GM21367 (cell line): ENCODE measurements around the gene VEPH1.

Experiments
- ATAC-seq: cut with Tn5 transposase; IDR thresholded peaks from one replicate; pipeline ENCODE4 v1.9.1; 2021; ENCODE audit not compliant: unreplicated experiment

The VEPH1 gene

GRCh38 chr3:157311633-157312375 lies 191.4 kb downstream of the VEPH1 start:
- ATAC-seq = no peak

DNA sequence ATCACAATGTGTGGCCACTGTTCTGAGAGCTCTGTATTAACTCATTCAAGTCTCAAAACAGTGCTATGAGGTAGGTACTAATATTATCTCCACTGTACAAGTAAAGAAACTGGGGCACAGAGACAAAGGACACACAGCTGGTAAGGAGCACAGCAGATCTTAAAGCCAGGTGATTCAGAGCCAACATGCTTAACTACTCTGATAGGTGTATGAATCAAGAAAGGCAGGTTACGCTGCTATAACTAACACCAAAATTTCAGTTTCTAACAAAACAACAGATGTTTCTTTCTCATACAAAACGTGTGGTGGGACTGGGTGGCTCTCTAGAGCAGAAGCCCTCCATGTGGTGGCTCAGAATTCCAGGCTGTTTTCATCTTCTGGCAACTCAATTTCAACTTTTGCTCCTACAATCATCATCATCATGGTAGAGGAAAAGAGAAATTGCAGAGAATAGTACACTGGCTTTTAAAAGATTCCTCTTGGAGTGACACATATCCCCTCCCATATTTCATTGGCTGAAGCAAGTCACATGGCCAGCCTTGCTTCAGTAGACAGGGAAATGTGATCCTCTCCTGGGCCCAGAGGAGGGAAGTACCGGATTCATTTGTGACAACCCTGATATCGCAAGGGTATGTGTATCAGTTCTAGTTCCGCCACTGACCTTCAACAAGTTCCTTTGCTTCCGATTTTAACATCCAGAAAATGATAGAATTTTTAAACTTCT lies 192.7 kb downstream of the VEPH1 start:
- ATAC-seq = peak; percentile 46

- no peak for ATAC-seq
These were observed 196.7 kb downstream of the VEPH1 start for GRCh38 chr3:157306502-157306901.

DNA sequence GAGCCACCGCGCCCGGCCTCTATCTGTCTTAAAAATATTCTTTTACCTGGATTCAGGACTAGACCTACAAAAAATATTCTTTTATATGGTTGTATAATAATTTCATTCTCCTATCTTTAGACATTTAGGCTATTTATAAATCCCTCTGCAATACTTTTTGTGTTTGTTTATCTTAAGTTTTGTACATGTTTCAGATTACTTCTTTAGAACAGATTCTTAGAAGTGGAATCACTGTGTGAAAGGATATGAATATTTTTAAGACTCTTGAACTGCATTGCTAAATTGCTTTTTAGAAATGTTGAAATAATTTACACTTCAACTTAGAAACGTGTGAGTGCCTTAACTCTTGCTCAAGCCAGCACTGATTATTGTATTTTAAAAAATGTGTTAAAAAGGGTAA lies 197.8 kb downstream of the VEPH1 start:
- ATAC-seq = no peak

- no peak for ATAC-seq
These were observed 201.5 kb downstream of the VEPH1 start for GRCh38 chr3:157301755-157302154.

DNA sequence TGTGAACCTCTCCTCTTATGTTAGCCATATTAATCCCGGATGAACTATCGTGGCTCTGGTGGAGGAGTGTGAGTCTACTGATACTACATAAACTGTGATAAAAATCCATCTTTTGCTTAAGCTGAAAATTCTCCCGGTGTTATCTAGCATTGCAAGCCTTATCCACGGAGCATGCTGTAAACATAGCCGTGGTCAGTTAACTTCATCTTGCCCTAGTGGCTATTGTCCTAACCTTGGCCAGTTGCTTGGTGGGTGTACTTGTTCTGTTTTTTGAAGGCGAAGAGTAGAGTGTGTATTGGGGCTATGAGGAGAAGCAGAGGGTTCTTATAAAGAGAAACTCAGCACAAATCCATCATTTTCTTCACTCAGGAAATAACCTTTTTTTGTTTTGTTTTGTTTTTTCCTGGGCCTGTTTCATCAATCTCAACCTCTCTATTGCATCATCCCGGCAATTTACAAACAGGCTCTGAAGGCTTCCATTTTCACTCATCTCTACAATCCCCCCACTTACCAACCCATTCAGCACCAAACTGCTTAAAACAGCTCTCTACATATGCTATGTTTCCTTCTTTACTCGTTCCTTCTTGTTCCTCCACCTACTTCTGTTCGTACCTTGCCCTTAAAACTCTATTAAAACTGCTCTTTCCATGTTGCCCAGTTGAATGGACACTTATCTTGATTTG lies 202.1 kb downstream of the VEPH1 start:
- no peak for ATAC-seq

GRCh38 chr3:157300094-157300493 lies 203.1 kb downstream of the VEPH1 start:
- ATAC-seq = no peak

GRCh38 chr3:157297328-157297915 lies 205.8 kb downstream of the VEPH1 start:
- ATAC-seq = no peak

DNA sequence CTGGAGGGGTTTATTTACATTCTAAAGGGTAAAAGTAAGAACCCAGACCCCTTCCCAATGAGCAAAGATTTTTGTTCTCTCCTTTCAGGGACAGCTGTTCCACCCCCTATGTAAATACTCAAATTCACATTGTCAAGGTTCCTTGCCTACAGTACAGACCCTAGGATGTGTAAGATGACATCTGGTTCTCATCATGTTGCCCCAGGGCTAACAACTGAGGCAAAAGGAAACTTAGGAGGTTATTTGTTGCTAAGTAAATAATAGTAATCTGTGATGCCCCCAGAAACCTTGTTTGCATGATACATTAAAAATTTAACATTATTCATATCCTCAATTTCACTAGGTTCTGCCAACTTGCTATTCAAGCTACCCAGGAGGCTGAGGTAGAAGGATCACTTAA lies 208.3 kb downstream of the VEPH1 start:
- no peak for ATAC-seq

DNA sequence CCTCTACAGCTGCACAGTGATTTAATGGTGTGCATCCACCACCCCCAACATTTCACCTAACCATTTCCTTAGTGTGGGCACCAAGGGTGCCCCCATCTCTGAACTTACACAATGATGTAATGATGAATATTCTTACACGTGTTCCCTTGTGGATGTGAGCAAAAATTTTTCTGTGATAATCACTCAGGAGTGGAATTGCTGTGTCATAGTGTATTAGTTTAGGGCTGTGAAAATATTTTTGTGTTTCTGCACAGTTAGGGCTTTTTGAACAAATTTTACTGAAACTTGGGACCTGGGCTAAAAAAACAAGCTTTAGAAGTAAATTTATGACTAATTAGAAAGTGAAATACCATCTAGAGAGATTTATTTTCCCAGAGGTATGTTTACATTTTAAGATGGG lies 208.7 kb downstream of the VEPH1 start:
- ATAC-seq = no peak

- no peak for ATAC-seq
These were observed 212.4 kb downstream of the VEPH1 start for GRCh38 chr3:157290766-157291165.

- no peak for ATAC-seq
These were observed 217.2 kb downstream of the VEPH1 start for GRCh38 chr3:157285966-157286365.

DNA sequence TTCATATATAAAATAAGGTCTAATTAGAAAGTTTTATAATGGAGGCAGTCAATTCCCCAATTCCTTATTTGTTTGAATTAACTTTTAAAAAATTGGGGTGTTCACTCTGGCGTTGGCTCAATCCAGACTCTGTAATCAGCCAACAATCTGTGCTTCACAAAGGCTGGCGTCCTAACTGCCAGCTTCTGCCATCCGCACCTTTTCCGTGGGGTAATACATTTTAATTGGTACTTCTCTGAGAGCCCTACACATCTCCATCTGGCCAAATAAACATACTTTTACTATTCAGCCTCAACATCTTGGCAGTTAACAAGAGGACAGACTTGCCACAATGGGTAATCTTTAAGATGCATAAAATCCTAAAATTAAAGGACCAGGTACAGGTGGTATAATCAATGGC lies 218.1 kb downstream of the VEPH1 start:
- no peak for ATAC-seq

DNA sequence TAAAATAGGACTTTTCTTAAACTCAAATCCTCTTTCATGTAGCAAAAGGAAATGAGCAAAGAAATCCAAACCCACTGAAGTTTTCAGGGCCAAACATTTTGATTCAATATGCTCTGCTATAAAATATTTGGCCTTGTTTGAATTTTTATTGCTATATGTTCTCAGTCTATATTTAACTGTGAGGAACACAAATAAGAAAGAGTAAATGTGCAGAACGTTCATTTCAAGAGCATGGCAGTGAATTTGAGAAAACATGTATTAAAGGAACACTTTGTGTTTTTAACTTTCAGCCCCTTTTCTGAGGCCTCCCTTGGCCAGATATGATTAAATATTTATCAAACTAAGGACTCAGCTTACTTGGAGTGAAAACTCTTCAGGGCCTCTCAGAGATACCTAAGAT lies 218.5 kb downstream of the VEPH1 start:
- ATAC-seq = no peak

DNA sequence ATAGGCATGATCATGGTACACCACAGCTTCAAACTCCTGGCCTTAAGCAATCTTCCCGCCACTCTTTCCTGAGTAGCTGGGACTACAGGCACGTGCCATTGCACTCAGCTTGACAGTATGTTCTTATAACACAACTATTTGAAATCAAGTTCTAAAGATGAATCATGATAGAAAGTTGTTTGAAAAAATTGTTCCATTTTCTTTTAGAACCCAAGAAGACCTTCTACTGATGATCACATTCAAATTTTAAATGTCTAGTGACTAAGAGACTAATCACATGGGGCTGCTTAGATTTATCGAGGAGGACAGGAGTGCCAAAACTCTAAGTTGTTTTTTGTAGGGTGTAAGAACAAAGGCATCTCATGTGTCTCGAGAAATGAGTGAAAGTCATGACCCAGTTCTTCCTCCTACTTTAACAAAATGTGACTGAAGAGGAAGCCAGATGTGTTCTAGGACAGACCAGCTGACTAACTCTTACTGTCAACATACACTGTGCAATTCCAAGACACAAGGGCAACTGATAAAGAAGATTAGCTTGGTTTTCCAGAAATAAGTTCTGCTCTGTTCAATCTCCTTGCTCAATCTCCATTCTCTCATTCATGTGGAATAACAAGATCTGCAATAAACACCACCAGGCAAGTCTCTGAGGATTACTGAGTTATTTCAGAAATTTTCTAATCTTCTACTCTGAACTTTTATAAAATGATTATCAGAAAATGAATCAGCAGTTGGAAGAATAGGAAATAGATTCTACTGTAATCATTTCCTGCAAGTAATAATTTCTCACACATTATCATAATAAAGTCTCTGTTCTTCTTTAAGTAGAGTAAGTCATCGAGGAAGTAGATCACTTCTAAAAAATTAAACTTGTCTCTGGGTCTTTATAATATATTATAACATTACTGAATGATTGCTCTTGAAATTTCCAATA lies 220.7 kb downstream of the VEPH1 start:
- ATAC-seq = no peak

DNA sequence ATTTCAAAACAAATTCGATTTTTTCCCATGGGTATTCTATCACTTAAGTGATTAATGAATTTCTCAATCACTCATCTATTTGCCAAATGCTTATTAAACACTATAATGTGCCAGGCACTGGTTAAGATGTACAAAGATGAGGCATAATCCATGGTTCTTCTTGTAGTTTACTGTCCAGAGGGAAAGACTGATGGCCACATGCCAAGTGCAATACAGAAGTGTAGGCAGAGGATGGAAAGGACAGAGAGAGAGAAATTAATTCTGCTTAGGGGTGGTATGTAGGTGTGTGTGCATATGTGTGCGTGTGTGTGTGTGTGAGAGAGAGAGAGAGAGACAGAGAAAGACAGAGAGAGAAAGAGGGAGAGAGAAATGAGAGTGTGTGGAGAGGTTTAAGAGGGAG lies 222.4 kb downstream of the VEPH1 start:
- no peak for ATAC-seq

- no peak for ATAC-seq
These were observed 222.9 kb downstream of the VEPH1 start for GRCh38 chr3:157280354-157280753.

DNA sequence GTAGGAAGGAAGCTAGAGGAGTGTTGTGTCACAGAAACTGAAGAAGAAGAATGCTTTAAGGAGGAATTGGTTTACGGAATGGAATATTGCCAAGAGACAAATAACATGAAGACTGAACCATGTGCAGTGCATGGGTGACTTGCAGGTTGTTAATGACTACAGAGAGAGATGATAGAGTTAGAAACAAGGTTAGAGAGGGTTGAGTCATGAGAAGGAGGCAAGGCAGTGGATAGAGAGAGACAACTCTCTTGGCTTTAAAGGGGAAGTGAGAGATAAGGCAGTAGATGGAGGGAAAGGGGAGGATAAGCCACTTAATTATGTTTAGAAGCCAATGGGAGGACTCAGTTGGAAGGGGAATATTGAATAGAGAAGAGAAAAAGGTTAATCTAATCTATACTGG lies 224.0 kb downstream of the VEPH1 start:
- no peak for ATAC-seq

DNA sequence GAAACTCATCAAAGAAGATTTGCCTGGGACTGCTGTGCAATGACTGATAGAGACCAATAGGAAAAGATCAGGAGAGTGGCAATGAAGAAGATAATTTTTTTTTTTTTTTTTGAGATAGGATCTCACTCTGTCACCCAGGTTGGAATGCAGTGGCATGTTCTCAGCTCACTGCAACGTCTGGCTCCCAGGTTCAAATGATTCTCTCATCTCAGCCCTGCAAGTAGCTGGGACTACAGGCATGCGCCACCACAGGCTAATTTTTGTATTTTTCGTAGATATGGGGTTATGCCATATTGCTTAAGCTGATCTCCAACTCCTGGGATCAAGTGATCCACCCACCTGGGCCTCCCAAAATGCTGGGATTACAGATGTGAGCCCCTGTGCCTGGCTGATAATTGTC lies 226.4 kb downstream of the VEPH1 start:
- no peak for ATAC-seq

DNA sequence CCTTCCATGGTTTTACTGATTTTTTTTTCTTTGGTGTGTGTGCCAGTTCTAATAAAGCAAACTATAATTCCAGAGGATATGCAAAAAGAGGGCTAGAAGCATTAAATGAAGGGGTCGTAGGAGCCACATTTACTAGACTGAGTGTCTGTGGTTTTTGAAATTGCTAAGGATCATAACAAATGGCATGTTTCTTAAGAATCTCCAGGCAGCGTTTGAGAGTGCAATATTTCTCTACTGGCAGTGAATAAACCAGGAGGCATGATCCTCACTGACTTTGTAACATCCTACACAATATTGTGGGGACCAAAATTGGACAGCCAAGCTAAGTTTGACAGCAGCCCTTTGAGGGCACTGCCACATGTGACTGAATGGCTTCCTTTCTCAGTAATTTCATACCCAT lies 227.4 kb downstream of the VEPH1 start:
- no peak for ATAC-seq
